HepG2 (cell line): ENCODE results near the gene IFT122.

Source experiments
- CTCF ChIP-seq: sonication (generic); formaldehyde crosslinking; IDR thresholded peaks from 2 replicates; pipeline ENCODE4 v1.5.0; 2020; ENCODE audit warnings: mild to moderate bottlenecking, missing genetic modification reagents, moderate library complexity
- NCOA2 ChIP-seq: sonication (generic); formaldehyde crosslinking; IDR thresholded peaks from 2 replicates; pipeline ENCODE4 v1.8.0; 2022; ENCODE audit warnings: inconsistent platforms
- NR2C2 ChIP-seq: sonication (generic); formaldehyde crosslinking; IDR thresholded peaks from 2 replicates; pipeline ENCODE4 v1.4.0; 2020; ENCODE audit warnings: missing genetic modification reagents, mild to moderate bottlenecking, moderate library complexity, borderline replicate concordance
- POLR2AphosphoS5 ChIP-seq: IDR thresholded peaks from 2 replicates; pipeline ENCODE4 v1.6.1; 2012; ENCODE audit warnings: low read depth, low read length
- SOX6 ChIP-seq, 2 experiments: fragments of 450-650 bp in 1 of 2; sonication (generic) in 1 of 2; formaldehyde crosslinking in 1 of 2; IDR thresholded peaks; 2 replicates each; pipeline versions ENCODE4 v1.4.0 to v1.6.1; 2017 to 2020; ENCODE audit warnings: antibody characterized with exemption in 1 of 2, mild to moderate bottlenecking in 1 of 2, missing genetic modification reagents in 1 of 2
- STAT6 ChIP-seq: sonication (generic); formaldehyde crosslinking; IDR thresholded peaks from 2 replicates; pipeline ENCODE4 v1.4.0; 2020; ENCODE audit warnings: missing genetic modification reagents, mild to moderate bottlenecking, borderline replicate concordance
- ZBTB40 ChIP-seq, 2 experiments: fragments of 450-650 bp in 1 of 2; sonication (generic) in 1 of 2; formaldehyde crosslinking in 1 of 2; IDR thresholded peaks; 2 replicates each; pipeline versions ENCODE4 v1.6.1 to v1.8.0; 2016 to 2022; ENCODE audit warnings: antibody characterized with exemption in 1 of 2, mild to moderate bottlenecking in 1 of 2, missing genetic modification reagents in 1 of 2
- ZFP91 ChIP-seq: sonication (generic); formaldehyde crosslinking; IDR thresholded peaks from 2 replicates; pipeline ENCODE4 v1.9.0; 2022; ENCODE audit warnings: missing genetic modification reagents, mild to moderate bottlenecking, borderline replicate concordance
- ZNF703 ChIP-seq: sonication (generic); formaldehyde crosslinking; IDR thresholded peaks from 2 replicates; pipeline ENCODE4 v1.5.1; 2020; ENCODE audit warnings: missing genetic modification reagents, mild to moderate bottlenecking, moderate library complexity, borderline replicate concordance

- TF ChIP-seq ZFP91 (CRISPR knock-in tag) (no peak), STAT6 (CRISPR knock-in tag) (no peak), NR2C2 (CRISPR knock-in tag) (no peak), SOX6 (IDR thresholded peaks at IDR 0.05) (no peak), SOX6 (CRISPR knock-in tag; IDR thresholded peaks at IDR 0.05) (no peak), POLR2AphosphoS5 (no peak), CTCF (CRISPR knock-in tag) (no peak), ZBTB40 (IDR thresholded peaks at IDR 0.05) (no peak), ZBTB40 (CRISPR knock-in tag; IDR thresholded peaks at IDR 0.05) (no peak), NCOA2 (CRISPR knock-in tag) (no peak), ZNF703 (CRISPR knock-in tag) (no peak)
Measured at GRCh38 chr3:129446926-129447325, 6.9 kb downstream of the IFT122 start.
